Ascending aorta (tissue), 2 donors: ENCODE results near the gene KDM6A. TPM values are rescaled to one million over a fixed set of nuclear protein-coding genes. Genes with fewer than 3 reads are reported as not detected.

Experiments used
- DNase-seq, 2 donors: peaks; one replicate each; pipeline ENCODE4 v3.0.0-alpha.2; 2019; ENCODE audit warnings: low spot score in 2 of 2
- H3K27ac ChIP-seq, 2 donors: fragments of 200-600 bp; sonication (generic); one replicate each; pipeline ENCODE4 v1.5.1; 2016 to 2017; ENCODE audit warnings: mild to moderate bottlenecking in 1 of 2
- H3K27me3 ChIP-seq: fragments of 200-600 bp; sonication (generic); one replicate; pipeline ENCODE4 v1.5.1; 2017
- H3K36me3 ChIP-seq, 2 donors: fragments of 200-600 bp; sonication (generic); one replicate each; pipeline ENCODE4 v1.5.1; 2016
- H3K4me1 ChIP-seq, 2 donors: fragments of 200-600 bp; sonication (generic); one replicate each; pipeline ENCODE4 v1.5.1; 2016 to 2017; ENCODE audit warnings: mild to moderate bottlenecking in 1 of 2
- H3K4me3 ChIP-seq, 2 donors: fragments of 200-600 bp; sonication (generic); one replicate each; pipeline ENCODE4 v1.5.1; 2016 to 2017; ENCODE audit warnings: mild to moderate bottlenecking in 1 of 2
- H3K9me3 ChIP-seq, 2 donors: fragments of 200-600 bp; sonication (generic); one replicate each; pipeline ENCODE4 v1.5.1; 2016
- CTCF ChIP-seq, 3 experiments: fragments of 200-600 bp in 2 of 3; fragments of 450-650 bp in 1 of 3; sonication (generic) in 2 of 3; IDR thresholded peaks; one replicate each; pipeline ENCODE4 v1.5.1; 2016 to 2019; ENCODE audit warnings: antibody characterized with exemption in 3 of 3, mild to moderate bottlenecking in 1 of 3, moderate library complexity in 1 of 3
- intact Hi-C: fragments of 100-400 bp; cut with DNase I; formaldehyde crosslinking; loops from one replicate; pipeline ENCODE4 v1.15.1; 2023
- total RNA-seq: library from RNA; depleted of rRNA; stranded (reverse); fragments of >200 nt; gene quantifications from one replicate; pipeline ENCODE4 v1.1.0, GENCODE V29; 2016

Gene KDM6A
- total RNA-seq, 1 donor from 2014 or later = 16.3 TPM

GRCh38 chrX:45003085-45003484 is 130.1 kb downstream of the KDM6A start:
- H3K36me3 ChIP-seq = no peaks in the 10 kb centered on the region
- DNase-seq = no peak
- H3K4me3 ChIP-seq = no peak overlapping the region
- no peaks in the 10 kb centered on the region for H3K27me3 ChIP-seq
- no peak overlapping the region for H3K27ac ChIP-seq
- H3K9me3 ChIP-seq = no peaks in the 10 kb centered on the region
- intact Hi-C loops = loop anchor here (10.0 kb wide), 1 partner anchor 62 kb away; no protein-coding TSS in a partner anchor
- no peak for TF ChIP-seq CTCF (IDR thresholded peaks at IDR 0.05)
- peaks cover 0 to 4% of the 10 kb centered on the region in 2 donors for H3K4me1 ChIP-seq

- DNase-seq = no peak
- no peaks in the 10 kb centered on the region for H3K36me3 ChIP-seq
These were observed 133.2 kb downstream of the KDM6A start for GRCh38 chrX:45006002-45006800.

GRCh38 chrX:45007598-45007997 is 134.6 kb downstream of the KDM6A start:
- DNase-seq = no peak
- intact Hi-C loops = loop anchor here (10.0 kb wide), 1 partner anchor 57 kb away; no protein-coding TSS in a partner anchor

More at GRCh38 chrX:45006002-45006800, 133.2 kb downstream of the KDM6A start:
- TF ChIP-seq CTCF (IDR thresholded peaks at IDR 0.05) = no peak
- Histone ChIP-seq H3K4me1 (no peaks in the 10 kb centered on the region), H3K27me3 (no peaks in the 10 kb centered on the region), H3K4me3 (no peak overlapping the region), H3K9me3 (no peaks in the 10 kb centered on the region), H3K27ac (no peak overlapping the region)
- intact Hi-C loops = loop anchor here (10.0 kb wide), 1 partner anchor 59 kb away; no protein-coding TSS in a partner anchor

GRCh38 chrX:45009371-45010000 is 136.5 kb downstream of the KDM6A start:
- Histone ChIP-seq H3K4me1 (no peaks in the 10 kb centered on the region), H3K27ac (no peak overlapping the region)
- intact Hi-C loops = loop anchor here (10.0 kb wide), 1 partner anchor 55 kb away; no protein-coding TSS in a partner anchor

More at GRCh38 chrX:45007598-45007997, 134.6 kb downstream of the KDM6A start:
- H3K4me1 ChIP-seq = no peaks in the 10 kb centered on the region
- no peaks in the 10 kb centered on the region for H3K36me3 ChIP-seq
- H3K27me3 ChIP-seq = no peaks in the 10 kb centered on the region
- H3K4me3 ChIP-seq = no peak overlapping the region
- H3K9me3 ChIP-seq = no peaks in the 10 kb centered on the region
- no peak for TF ChIP-seq CTCF (IDR thresholded peaks at IDR 0.05)
- H3K27ac ChIP-seq = no peak overlapping the region

GRCh38 chrX:45011131-45011530 is 138.1 kb downstream of the KDM6A start:
- Histone ChIP-seq H3K4me3 (no peak overlapping the region), H3K27ac (no peak overlapping the region), H3K4me1 (no peaks in the 10 kb centered on the region), H3K9me3 (no peaks in the 10 kb centered on the region), H3K27me3 (no peaks in the 10 kb centered on the region), H3K36me3 (no peaks in the 10 kb centered on the region)
- no peak for TF ChIP-seq CTCF (IDR thresholded peaks at IDR 0.05)
- intact Hi-C loops = no loop called here
- DNase-seq = no peak

More at GRCh38 chrX:45009371-45010000, 136.5 kb downstream of the KDM6A start:
- TF ChIP-seq CTCF (IDR thresholded peaks at IDR 0.05) = no peak
- no peaks in the 10 kb centered on the region for H3K9me3 ChIP-seq
- H3K4me3 ChIP-seq = no peak overlapping the region
- no peaks in the 10 kb centered on the region for H3K36me3 ChIP-seq
- no peaks in the 10 kb centered on the region for H3K27me3 ChIP-seq
- DNase-seq = no peak
